Neuronal stem cell (in vitro differentiated cells): ENCODE results near the gene TSPAN13.
"Not testable (repeated sequence)": the region's sequence is repeated elsewhere in the genome, so short reads cannot be mapped to it uniquely, and the experiment has no call there.

Experiments
- DNase-seq: peaks from one replicate; pipeline ENCODE4 v3.0.0-alpha.2; 2013; ENCODE audit warnings: low spot score
- H2AFZ ChIP-seq: one replicate; pipeline ENCODE4 v1.6.1; 2013; ENCODE audit warnings: mild to moderate bottlenecking, low read length, inconsistent platforms
- H2AK5ac ChIP-seq: 2 replicates; pipeline ENCODE4 v1.6.1; 2013; ENCODE audit warnings: low read depth, mild to moderate bottlenecking, inconsistent platforms, low read length, moderate library complexity, mixed read lengths
- H2BK120ac ChIP-seq: 2 replicates; pipeline ENCODE4 v1.6.1; 2013; ENCODE audit warnings: low read depth, mild to moderate bottlenecking, inconsistent platforms, low read length, moderate library complexity, mixed read lengths
- H2BK12ac ChIP-seq: one replicate; pipeline ENCODE4 v1.6.1; 2013; ENCODE audit warnings: low read length, inconsistent platforms
- H2BK15ac ChIP-seq: 2 replicates; pipeline ENCODE4 v1.6.1; 2013; ENCODE audit warnings: mild to moderate bottlenecking, low read length, inconsistent platforms, mixed read lengths
- H2BK5ac ChIP-seq: one replicate; pipeline ENCODE4 v1.6.1; 2013; ENCODE audit warnings: inconsistent platforms, mild to moderate bottlenecking, low read length, moderate library complexity
- H3K14ac ChIP-seq: one replicate; pipeline ENCODE4 v1.6.1; 2013; ENCODE audit warnings: low read length, inconsistent platforms
- H3K18ac ChIP-seq: 2 replicates; pipeline ENCODE4 v1.6.1; 2013; ENCODE audit warnings: low read length, inconsistent platforms
- H3K23ac ChIP-seq: 2 replicates; pipeline ENCODE4 v1.6.1; 2013; ENCODE audit warnings: low read depth, mild to moderate bottlenecking, mixed read lengths, low read length, inconsistent platforms; ENCODE audit not compliant: poor library complexity
- H3K27ac ChIP-seq: replicated peaks from 3 replicates; pipeline ENCODE4 v1.5.1; 2013; ENCODE audit warnings: low read length, inconsistent platforms
- H3K27me3 ChIP-seq, 3 experiments: 2 replicates each; pipeline ENCODE4 v1.6.1; 2013; ENCODE audit warnings: low read length in 3 of 3, mild to moderate bottlenecking in 2 of 3, inconsistent platforms in 1 of 3, low read depth in 1 of 3, mixed read lengths in 1 of 3, moderate library complexity in 1 of 3; ENCODE audit not compliant: control insufficient read depth in 3 of 3, insufficient read depth in 3 of 3
- H3K36me3 ChIP-seq, 2 donors: replicated peaks in 1 of 2; 2 replicates each; pipeline ENCODE4 v1.6.1; 2013; ENCODE audit warnings: low read length in 2 of 2; ENCODE audit not compliant: control insufficient read depth in 2 of 2, insufficient read depth in 2 of 2
- H3K4ac ChIP-seq: 2 replicates; pipeline ENCODE4 v1.6.1; 2013; ENCODE audit warnings: inconsistent platforms, mild to moderate bottlenecking, low read length, moderate library complexity
- H3K4me1 ChIP-seq, 2 donors: 1 replicate in 1 of 2; 2 replicates in 1 of 2; pipeline ENCODE4 v1.6.1; 2013; ENCODE audit warnings: low read length in 2 of 2, low read depth in 1 of 2; ENCODE audit not compliant: control insufficient read depth in 2 of 2, insufficient read depth in 1 of 2
- H3K4me2 ChIP-seq: one replicate; pipeline ENCODE4 v1.6.1; 2013; ENCODE audit warnings: mild to moderate bottlenecking, low read length, inconsistent platforms; ENCODE audit not compliant: insufficient read depth, poor library complexity, severe bottlenecking
- H3K4me3 ChIP-seq, 2 donors: 2 replicates each; pipeline ENCODE4 v1.5.1; 2013; ENCODE audit warnings: low read length in 2 of 2, mild to moderate bottlenecking in 2 of 2, inconsistent platforms in 1 of 2, moderate library complexity in 1 of 2
- H3K79me1 ChIP-seq: one replicate; pipeline ENCODE4 v1.6.1; 2013; ENCODE audit warnings: low read depth, mild to moderate bottlenecking, inconsistent platforms, low read length, moderate library complexity
- H3K9ac ChIP-seq: one replicate; pipeline ENCODE4 v1.6.1; 2013; ENCODE audit warnings: mild to moderate bottlenecking, low read depth, low read length, inconsistent platforms; ENCODE audit not compliant: poor library complexity
- H3K9me3 ChIP-seq, 2 donors: replicated peaks in 1 of 2; 2 replicates each; pipeline versions ENCODE3 to v1.6.1; 2013; ENCODE audit warnings: low read length in 2 of 2, mild to moderate bottlenecking in 2 of 2, inconsistent platforms in 1 of 2, low read depth in 1 of 2, mixed read lengths in 1 of 2, moderate library complexity in 1 of 2; ENCODE audit not compliant: control insufficient read depth in 2 of 2, insufficient read depth in 1 of 2
- H4K8ac ChIP-seq: one replicate; pipeline ENCODE4 v1.6.1; 2013; ENCODE audit warnings: low read depth, mild to moderate bottlenecking, inconsistent platforms, low read length, moderate library complexity
- H4K91ac ChIP-seq: one replicate; pipeline ENCODE4 v1.6.1; 2013; ENCODE audit warnings: low read length, low read depth, mild to moderate bottlenecking, inconsistent platforms; ENCODE audit not compliant: poor library complexity
- WGBS, 2 donors: extraction: QIAGEN DNeasy Blood & Tissue Kit; methylation state at CpG; one replicate each; pipeline ENCODE4 v1.1.7; 2013; ENCODE audit warnings: missing lambda C conversion rate in 2 of 2, mixed read lengths in 1 of 2; ENCODE audit not compliant: insufficient read length in 2 of 2, insufficient replicate concordance in 1 of 2; ENCODE audit errors: extremely low coverage in 2 of 2; 5-methylcytosine and 5-hydroxymethylcytosine counted together

The TSPAN13 gene

GRCh38 chr7:16764942-16765341, 11.4 kb downstream of the TSPAN13 start:
- H2BK5ac ChIP-seq = no peak overlapping the region
- H4K8ac ChIP-seq = no peak overlapping the region
- no peak overlapping the region for H3K23ac ChIP-seq
- no peak overlapping the region for H3K4me3 ChIP-seq
- no peaks in the 10 kb centered on the region for H3K27me3 ChIP-seq
- no peak overlapping the region for H3K4me2 ChIP-seq
- H3K18ac ChIP-seq = no peak overlapping the region
- peaks cover 2% of the 10 kb centered on the region for H3K79me1 ChIP-seq
- no peak overlapping the region for H2BK15ac ChIP-seq
- no peak overlapping the region for H3K4ac ChIP-seq
- no peak overlapping the region for H2AFZ ChIP-seq
- no peak overlapping the region for H3K27ac ChIP-seq
- H3K9me3 ChIP-seq = peaks cover 0 to 6% of the 10 kb centered on the region in 2 donors
- no peak for DNase-seq
- no peaks in the 10 kb centered on the region for H3K4me1 ChIP-seq
- H3K9ac ChIP-seq = no peak overlapping the region
- H2BK12ac ChIP-seq = no peak overlapping the region
- no peaks in the 10 kb centered on the region for H3K36me3 ChIP-seq
- no CpG with 5 or more reads among the region's 3 CpGs for WGBS, 2 donors
- no peak overlapping the region for H2BK120ac ChIP-seq
- H2AK5ac ChIP-seq = no peak overlapping the region
- no peak overlapping the region for H4K91ac ChIP-seq
- no peak overlapping the region for H3K14ac ChIP-seq

- peaks cover 0 to 6% of the 10 kb centered on the region in 2 donors for H3K9me3 ChIP-seq
- no peak for DNase-seq
- no CpG with 5 or more reads among the region's 2 CpGs for WGBS, 2 donors
- no peak overlapping the region for H3K9ac ChIP-seq
- H3K27ac ChIP-seq = no peak overlapping the region
- H3K27me3 ChIP-seq = no peaks in the 10 kb centered on the region
- H2BK15ac ChIP-seq = no peak overlapping the region
- H2BK120ac ChIP-seq = no peak overlapping the region
- no peak overlapping the region for H3K18ac ChIP-seq
- no peak overlapping the region for H3K4me2 ChIP-seq
- no peak overlapping the region for H3K4me3 ChIP-seq
- no peak overlapping the region for H2BK5ac ChIP-seq
- peaks cover 2% of the 10 kb centered on the region for H3K79me1 ChIP-seq
- H3K4ac ChIP-seq = no peak overlapping the region
- H3K14ac ChIP-seq = no peak overlapping the region
- H2AFZ ChIP-seq = no peak overlapping the region
- H2AK5ac ChIP-seq = no peak overlapping the region
- H2BK12ac ChIP-seq = no peak overlapping the region
- H4K91ac ChIP-seq = no peak overlapping the region
- no peak overlapping the region for H3K23ac ChIP-seq
- no peaks in the 10 kb centered on the region for H3K4me1 ChIP-seq
- no peak overlapping the region for H4K8ac ChIP-seq
- no peaks in the 10 kb centered on the region for H3K36me3 ChIP-seq
These were observed 11.9 kb downstream of the TSPAN13 start for GRCh38 chr7:16765436-16765859.

DNA sequence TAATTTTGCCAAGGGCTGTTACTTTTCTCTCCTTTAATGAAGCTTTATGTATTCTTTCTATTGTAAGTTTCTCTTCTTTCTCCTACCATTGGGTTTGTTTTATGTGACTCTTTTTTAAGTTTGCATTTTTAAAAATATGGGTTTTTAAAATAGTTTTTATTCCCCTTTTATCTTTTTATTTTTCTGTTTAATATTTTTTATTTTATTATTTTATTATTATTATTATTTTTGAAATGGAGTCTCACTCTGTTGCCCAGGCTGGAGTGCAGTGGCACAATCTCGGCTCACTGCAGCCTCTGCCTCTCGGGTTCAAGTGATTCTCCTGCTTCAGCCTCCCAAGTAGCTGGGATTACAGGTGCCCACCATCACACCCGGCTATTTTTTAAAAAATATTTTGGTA, 16.4 kb downstream of the TSPAN13 start:
- not testable (repeated sequence) for DNase-seq, H4K91ac ChIP-seq, H3K4ac ChIP-seq, H3K4me1 ChIP-seq, H3K27ac ChIP-seq, H2BK12ac ChIP-seq, H3K9me3 ChIP-seq, H2AFZ ChIP-seq, H3K14ac ChIP-seq, H3K18ac ChIP-seq, H3K36me3 ChIP-seq, H3K9ac ChIP-seq, H2BK120ac ChIP-seq, H2BK5ac ChIP-seq, H3K27me3 ChIP-seq, H2AK5ac ChIP-seq, H3K79me1 ChIP-seq, H3K4me3 ChIP-seq, H3K4me2 ChIP-seq, H2BK15ac ChIP-seq, H3K23ac ChIP-seq, H4K8ac ChIP-seq
- no CpG with 5 or more reads among the region's 3 CpGs for WGBS, 2 donors

GRCh38 chr7:16770657-16771329, 17.2 kb downstream of the TSPAN13 start:
- Histone ChIP-seq H4K8ac (no peak overlapping the region), H2AK5ac (no peak overlapping the region), H3K27me3 (no peaks in the 10 kb centered on the region), H3K36me3 (no peaks in the 10 kb centered on the region), H3K9ac (no peak overlapping the region), H3K4ac (no peak overlapping the region), H3K27ac (no peak overlapping the region), H3K4me2 (no peak overlapping the region), H3K4me1 (peaks cover 0 to 2% of the 10 kb centered on the region in 2 donors), H2BK15ac (no peak overlapping the region), H3K79me1 (no peaks in the 10 kb centered on the region), H3K18ac (no peak overlapping the region), H4K91ac (no peak overlapping the region), H3K14ac (no peak overlapping the region), H3K4me3 (no peak overlapping the region), H3K23ac (no peak overlapping the region), H2BK12ac (no peak overlapping the region), H2BK5ac (no peak overlapping the region), H2BK120ac (no peak overlapping the region), H3K9me3 (peaks cover 2 to 4% of the 10 kb centered on the region in 2 donors), H2AFZ (no peak overlapping the region)
- no peak for DNase-seq
- no CpG with 5 or more reads among the region's 6 CpGs for WGBS, 2 donors
